Measurements from ENCODE around the gene RARB.

RARB gene

GRCh38 chr3:25483456-25483855, 55.4 kb downstream of the RARB start:
- ATAC-seq: peak; percentile 24; the same call in 2 of the 3 replicates
- TF ChIP-seq ISL1 (CRISPR knock-in tag; IDR thresholded peaks at IDR 0.05): no peak
- 0 out of 2 replicates have a peak, but pooled peaks have one; percentile 23 for TF ChIP-seq TCF4 (CRISPR knock-in tag; IDR thresholded peaks at IDR 0.05; ENCODE audit: borderline replicate concordance)

DNA sequence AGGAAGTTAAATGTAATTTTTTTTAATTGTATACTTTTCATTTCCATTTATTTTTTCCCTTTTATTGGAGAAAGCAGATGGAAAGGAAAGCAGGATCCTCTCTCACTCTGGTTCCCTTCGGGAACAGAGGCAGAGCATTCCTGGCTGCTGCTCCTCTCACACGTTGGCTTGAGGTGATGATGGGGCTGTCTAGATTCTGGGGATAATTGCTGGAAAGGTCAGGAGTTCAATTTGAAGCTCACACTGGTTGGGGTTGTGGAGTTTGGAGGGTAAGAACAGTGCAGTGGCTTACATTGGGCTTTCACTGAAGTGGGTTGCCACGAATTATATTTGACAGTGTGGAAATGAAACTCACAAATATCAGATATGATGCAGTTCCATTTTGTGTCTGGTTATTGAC, 57.6 kb downstream of the RARB start:
- peak; percentile 20; the same call in 2 of the 3 replicates for ATAC-seq
- TF ChIP-seq ESRRG (CRISPR knock-in tag; IDR thresholded peaks at IDR 0.05): no peak
- TF ChIP-seq OSR1 (CRISPR knock-in tag; IDR thresholded peaks at IDR 0.05): no peak
- no peak for TF ChIP-seq BACH2 (CRISPR knock-in tag; IDR thresholded peaks at IDR 0.05; ENCODE audit: borderline replicate concordance)
- TF ChIP-seq ISL1 (CRISPR knock-in tag; IDR thresholded peaks at IDR 0.05): no peak
- no peak for TF ChIP-seq RARB (CRISPR knock-in tag; IDR thresholded peaks at IDR 0.05)
- TF ChIP-seq POU6F1 (CRISPR knock-in tag; IDR thresholded peaks at IDR 0.05; ENCODE audit: borderline replicate concordance, low read depth): no peak

DNA sequence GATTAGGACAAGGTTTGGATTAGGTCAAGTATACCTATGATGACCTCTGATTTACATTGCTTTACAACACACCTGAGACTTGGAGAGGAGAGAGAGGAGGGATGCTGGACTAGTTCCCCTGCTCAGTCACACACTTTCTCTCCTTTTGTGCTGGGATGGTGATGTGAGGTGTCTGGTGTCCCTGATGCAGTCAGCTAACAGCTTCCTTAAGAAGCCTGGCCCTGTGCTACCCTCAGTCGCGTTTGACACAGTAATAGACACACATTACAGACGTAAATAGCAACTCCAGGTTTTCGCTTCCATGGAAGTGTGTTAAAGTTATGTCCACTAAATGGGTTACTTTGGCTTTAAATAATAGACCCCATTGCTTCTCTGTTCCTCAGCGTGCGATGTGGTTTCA, 58.9 kb downstream of the RARB start:
- no peak for TF ChIP-seq POU6F1 (CRISPR knock-in tag; IDR thresholded peaks at IDR 0.05; ENCODE audit: borderline replicate concordance, low read depth)
- no peak for ATAC-seq

- ATAC-seq: no peak
Observed at GRCh38 chr3:25489858-25490593, 62.0 kb downstream of the RARB start.

GRCh38 chr3:25493246-25493645, 65.2 kb downstream of the RARB start:
- peak; percentile 62 for ATAC-seq
- no peak for TF ChIP-seq OSR1 (CRISPR knock-in tag; IDR thresholded peaks at IDR 0.05)
- TF ChIP-seq ZNF565 (CRISPR knock-in tag; conservative IDR thresholded peaks at IDR 0.05; ENCODE audit: low read depth): no peak
- no peak for TF ChIP-seq PATZ1 (CRISPR knock-in tag; IDR thresholded peaks at IDR 0.05; ENCODE audit: borderline replicate concordance)
- TF ChIP-seq, protein P1, sequence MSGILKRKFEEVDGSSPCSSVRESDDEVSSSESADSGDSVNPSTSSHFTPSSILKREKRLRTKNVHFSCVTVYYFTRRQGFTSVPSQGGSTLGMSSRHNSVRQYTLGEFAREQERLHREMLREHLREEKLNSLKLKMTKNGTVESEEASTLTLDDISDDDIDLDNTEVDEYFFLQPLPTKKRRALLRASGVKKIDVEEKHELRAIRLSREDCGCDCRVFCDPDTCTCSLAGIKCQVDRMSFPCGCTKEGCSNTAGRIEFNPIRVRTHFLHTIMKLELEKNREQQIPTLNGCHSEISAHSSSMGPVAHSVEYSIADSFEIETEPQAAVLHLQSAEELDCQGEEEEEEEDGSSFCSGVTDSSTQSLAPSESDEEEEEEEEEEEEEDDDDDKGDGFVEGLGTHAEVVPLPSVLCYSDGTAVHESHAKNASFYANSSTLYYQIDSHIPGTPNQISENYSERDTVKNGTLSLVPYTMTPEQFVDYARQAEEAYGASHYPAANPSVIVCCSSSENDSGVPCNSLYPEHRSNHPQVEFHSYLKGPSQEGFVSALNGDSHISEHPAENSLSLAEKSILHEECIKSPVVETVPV (CRISPR knock-in tag; IDR thresholded peaks at IDR 0.05): no peak
- no peak for TF ChIP-seq ISL1 (CRISPR knock-in tag; IDR thresholded peaks at IDR 0.05)
- no peak for TF ChIP-seq ZFP3 (CRISPR knock-in tag; IDR thresholded peaks at IDR 0.05)

More at GRCh38 chr3:25489858-25490593, 62.0 kb downstream of the RARB start:
- TF ChIP-seq PATZ1 (CRISPR knock-in tag; IDR thresholded peaks at IDR 0.05; ENCODE audit: borderline replicate concordance) (no peak), POU6F1 (CRISPR knock-in tag; IDR thresholded peaks at IDR 0.05; ENCODE audit: borderline replicate concordance, low read depth) (no peak), SNAI2 (CRISPR knock-in tag; IDR thresholded peaks at IDR 0.05) (no peak), PPARA (CRISPR knock-in tag; IDR thresholded peaks at IDR 0.05; ENCODE audit: borderline replicate concordance) (no peak), RARB (CRISPR knock-in tag; IDR thresholded peaks at IDR 0.05) (no peak), TCF4 (CRISPR knock-in tag; IDR thresholded peaks at IDR 0.05; ENCODE audit: borderline replicate concordance) (no peak)

All from SK-N-SH treated with all-trans-retinoic acid at 6 μM for 48 hours (cell line).